ENCODE measurements around the gene ASPG. TPM values are rescaled to one million over a fixed set of nuclear protein-coding genes. Genes with fewer than 3 reads are reported as not detected.

Gene ASPG
- total RNA-seq, 1 experiment from 2014 or later = 3.4 TPM

- TF ChIP-seq SMAD3 (CRISPR knock-in tag; IDR thresholded peaks at IDR 0.05; ENCODE audit: borderline replicate concordance) = no peak
- TF ChIP-seq, protein P1, sequence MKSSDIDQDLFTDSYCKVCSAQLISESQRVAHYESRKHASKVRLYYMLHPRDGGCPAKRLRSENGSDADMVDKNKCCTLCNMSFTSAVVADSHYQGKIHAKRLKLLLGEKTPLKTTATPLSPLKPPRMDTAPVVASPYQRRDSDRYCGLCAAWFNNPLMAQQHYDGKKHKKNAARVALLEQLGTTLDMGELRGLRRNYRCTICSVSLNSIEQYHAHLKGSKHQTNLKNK (CRISPR knock-in tag; IDR thresholded peaks at IDR 0.05) = no peak
- TF ChIP-seq RORB (CRISPR knock-in tag; IDR thresholded peaks at IDR 0.05) = no peak
- TF ChIP-seq ZBTB21 (CRISPR knock-in tag; IDR thresholded peaks at IDR 0.05; ENCODE audit: borderline replicate concordance) = no peak
- no peak for TF ChIP-seq ATF2 (CRISPR knock-in tag; IDR thresholded peaks at IDR 0.05; ENCODE audit: borderline replicate concordance, low read depth)
- TF ChIP-seq NR1H2 (CRISPR knock-in tag; IDR thresholded peaks at IDR 0.05) = no peak
These were observed 23.2 kb upstream of the ASPG start (continued) for GRCh38 chr14:104062281-104062680.

GRCh38 chr14:104064003-104064402 lies 21.5 kb upstream of the ASPG start:
- Mint-ChIP-seq H3K36me3 (peaks cover 26% of the 10 kb centered on the region), H3K27ac (no peak overlapping the region), H3K27me3 (ENCODE audit: low read depth) (peaks cover 27% of the 10 kb centered on the region), H3K4me1 (no peaks in the 10 kb centered on the region), H3K9me3 (peaks cover 60% of the 10 kb centered on the region), H3K4me3 (no peak overlapping the region)
- no peak for ATAC-seq
- POLR2A ChIA-PET = no interaction called here
- no peak for TF ChIP-seq ZNF396 (CRISPR knock-in tag; IDR thresholded peaks at IDR 0.05; ENCODE audit: borderline replicate concordance)
- no peak for TF ChIP-seq GRHL2 (CRISPR knock-in tag; IDR thresholded peaks at IDR 0.05; ENCODE audit: insufficient replicate concordance, severe bottlenecking)
- TF ChIP-seq ESRRA (CRISPR knock-in tag; IDR thresholded peaks at IDR 0.05; ENCODE audit: borderline replicate concordance) = no peak
- no peak for TF ChIP-seq FOXK1 (CRISPR knock-in tag; IDR thresholded peaks at IDR 0.05)
- DNase-seq (ENCODE audit: low spot score) = no peak
- CTCF ChIA-PET = interaction anchor here (1.6 kb wide), 1 partner anchor 14 kb away, joined by 5 read pairs; no protein-coding TSS in a partner anchor

DNA sequence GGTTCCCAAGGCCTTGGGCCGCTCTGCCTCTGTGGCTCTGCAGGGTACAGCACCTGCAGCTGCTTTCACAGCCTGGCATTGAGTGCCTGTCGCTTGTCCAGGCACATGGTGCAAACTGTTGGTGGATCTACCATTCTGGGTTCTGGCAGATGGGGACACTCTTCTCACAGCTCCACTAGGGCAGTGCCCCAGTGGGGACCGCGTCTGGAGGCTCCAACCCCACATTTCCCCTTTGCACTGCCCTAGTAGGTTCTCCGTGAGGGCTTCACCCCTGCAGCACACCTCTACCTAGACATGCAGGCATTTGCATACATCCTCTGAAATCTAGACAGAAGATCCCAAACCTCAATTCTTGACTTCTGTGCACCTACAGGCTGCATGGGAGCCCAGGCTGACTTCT lies 19.2 kb upstream of the ASPG start:
- Mint-ChIP-seq H3K4me3 (no peak overlapping the region), H3K27me3 (ENCODE audit: low read depth) (peaks cover 27% of the 10 kb centered on the region), H3K4me1 (no peaks in the 10 kb centered on the region), H3K9me3 (peaks cover 55% of the 10 kb centered on the region), H3K36me3 (peaks cover 26% of the 10 kb centered on the region), H3K27ac (no peak overlapping the region)
- DNase-seq (ENCODE audit: low spot score) (no peak), ATAC-seq (no peak)
- ChIA-PET CTCF (no interaction called here), POLR2A (no interaction called here)
- TF ChIP-seq ZNF532 (CRISPR knock-in tag; IDR thresholded peaks at IDR 0.05; ENCODE audit: borderline replicate concordance) (no peak), FOXP1 (CRISPR knock-in tag; IDR thresholded peaks at IDR 0.05; ENCODE audit: borderline replicate concordance) (no peak), OVOL2 (CRISPR knock-in tag; IDR thresholded peaks at IDR 0.05; ENCODE audit: borderline replicate concordance) (no peak), PRDM15 (CRISPR knock-in tag; IDR thresholded peaks at IDR 0.05) (no peak), CDX4 (CRISPR knock-in tag; IDR thresholded peaks at IDR 0.05; ENCODE audit: borderline replicate concordance) (no peak), ZNF263 (CRISPR knock-in tag; IDR thresholded peaks at IDR 0.05; ENCODE audit: low read depth) (no peak)
- TF ChIP-seq, protein P2, sequence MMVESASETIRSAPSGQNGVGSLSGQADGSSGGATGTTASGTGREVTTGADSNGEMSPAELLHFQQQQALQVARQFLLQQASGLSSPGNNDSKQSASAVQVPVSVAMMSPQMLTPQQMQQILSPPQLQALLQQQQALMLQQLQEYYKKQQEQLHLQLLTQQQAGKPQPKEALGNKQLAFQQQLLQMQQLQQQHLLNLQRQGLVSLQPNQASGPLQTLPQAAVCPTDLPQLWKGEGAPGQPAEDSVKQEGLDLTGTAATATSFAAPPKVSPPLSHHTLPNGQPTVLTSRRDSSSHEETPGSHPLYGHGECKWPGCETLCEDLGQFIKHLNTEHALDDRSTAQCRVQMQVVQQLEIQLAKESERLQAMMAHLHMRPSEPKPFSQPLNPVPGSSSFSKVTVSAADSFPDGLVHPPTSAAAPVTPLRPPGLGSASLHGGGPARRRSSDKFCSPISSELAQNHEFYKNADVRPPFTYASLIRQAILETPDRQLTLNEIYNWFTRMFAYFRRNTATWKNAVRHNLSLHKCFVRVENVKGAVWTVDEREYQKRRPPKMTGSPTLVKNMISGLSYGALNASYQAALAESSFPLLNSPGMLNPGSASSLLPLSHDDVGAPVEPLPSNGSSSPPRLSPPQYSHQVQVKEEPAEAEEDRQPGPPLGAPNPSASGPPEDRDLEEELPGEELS (CRISPR knock-in tag; IDR thresholded peaks at IDR 0.05) = no peak
- TF ChIP-seq, protein P3, sequence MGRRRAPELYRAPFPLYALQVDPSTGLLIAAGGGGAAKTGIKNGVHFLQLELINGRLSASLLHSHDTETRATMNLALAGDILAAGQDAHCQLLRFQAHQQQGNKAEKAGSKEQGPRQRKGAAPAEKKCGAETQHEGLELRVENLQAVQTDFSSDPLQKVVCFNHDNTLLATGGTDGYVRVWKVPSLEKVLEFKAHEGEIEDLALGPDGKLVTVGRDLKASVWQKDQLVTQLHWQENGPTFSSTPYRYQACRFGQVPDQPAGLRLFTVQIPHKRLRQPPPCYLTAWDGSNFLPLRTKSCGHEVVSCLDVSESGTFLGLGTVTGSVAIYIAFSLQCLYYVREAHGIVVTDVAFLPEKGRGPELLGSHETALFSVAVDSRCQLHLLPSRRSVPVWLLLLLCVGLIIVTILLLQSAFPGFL (CRISPR knock-in tag; IDR thresholded peaks at IDR 0.05; ENCODE audit: borderline replicate concordance) = no peak
